Endothelial cell of umbilical vein (primary cell): Measurements from ENCODE around the gene ROCK2.
A peak's percentile ranks its signal among the peaks of the same experiment; 100 is the strongest.

ENCODE experiments used
- EZH2 ChIP-seq: IDR thresholded peaks from 2 replicates; pipeline ENCODE4 v1.6.1; 2012; ENCODE audit warnings: borderline replicate concordance, low read depth, mild to moderate bottlenecking, moderate library complexity, low read length, inconsistent platforms; ENCODE audit not compliant: severe bottlenecking
- FOS ChIP-seq: IDR thresholded peaks from 2 replicates; pipeline ENCODE4 v1.6.1; 2011; ENCODE audit warnings: mild to moderate bottlenecking, low read length, moderate library complexity, borderline replicate concordance; ENCODE audit not compliant: insufficient read depth
- JUN ChIP-seq: IDR thresholded peaks from 2 replicates; pipeline ENCODE4 v1.6.1; 2011; ENCODE audit warnings: borderline replicate concordance, low read depth; ENCODE audit not compliant: insufficient read length, insufficient read depth
- MYC ChIP-seq: IDR thresholded peaks from one replicate; pipeline ENCODE4 v1.6.1; 2011; ENCODE audit warnings: mild to moderate bottlenecking, low read depth, low read length
- POLR2A ChIP-seq: IDR thresholded peaks from 2 replicates; pipeline ENCODE4 v1.6.1; 2012; ENCODE audit warnings: low read depth, mild to moderate bottlenecking, control low read depth, low read length
- POLR2AphosphoS5 ChIP-seq: IDR thresholded peaks from 2 replicates; pipeline ENCODE4 v1.6.1; 2012; ENCODE audit warnings: low read depth, mild to moderate bottlenecking, control low read depth, low read length, moderate library complexity; ENCODE audit not compliant: insufficient read depth
- TF ChIP-seq, protein P1 (sequence below), 2 donors: IDR thresholded peaks; 1 replicate in 1 of 2; 2 replicates in 1 of 2; pipeline ENCODE4 v1.5.1; 2011; ENCODE audit warnings: low read length in 2 of 2, mild to moderate bottlenecking in 2 of 2, moderate library complexity in 2 of 2, control low read depth in 1 of 2, inconsistent platforms in 1 of 2, low read depth in 1 of 2; ENCODE audit not compliant: insufficient read depth in 1 of 2; ENCODE audit errors: extremely low read depth in 1 of 2
- TF ChIP-seq, protein P2 (sequence below): IDR thresholded peaks from 2 replicates; pipeline ENCODE4 v1.6.1; 2011; ENCODE audit not compliant: insufficient read depth, insufficient read length

DNA sequence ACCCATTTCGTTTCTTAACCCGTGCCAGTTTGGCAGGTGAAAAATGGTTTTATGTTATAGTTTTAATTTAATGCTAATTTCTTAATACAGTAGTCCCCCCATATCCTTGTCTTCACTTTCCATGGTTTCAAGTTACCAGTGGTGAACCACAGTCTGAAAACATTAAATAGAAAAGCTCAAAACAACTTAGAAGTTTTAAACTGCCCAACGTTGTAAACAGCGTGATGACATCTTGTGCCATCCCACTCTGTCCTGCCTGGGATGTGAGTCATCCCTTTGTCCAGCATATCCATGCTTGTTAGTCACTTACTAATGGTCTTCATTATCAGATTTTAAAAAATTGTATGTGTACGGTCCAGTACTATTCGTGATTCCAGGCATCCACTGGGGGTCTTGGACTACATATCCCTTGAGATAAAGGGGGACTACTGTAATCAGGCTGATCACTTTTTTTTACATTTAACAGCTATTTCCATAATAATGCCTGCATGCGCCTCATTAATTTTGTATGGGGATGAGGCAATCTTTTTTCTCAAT is 157.3 kb downstream of the ROCK2 start:
- TF ChIP-seq, protein P1, sequence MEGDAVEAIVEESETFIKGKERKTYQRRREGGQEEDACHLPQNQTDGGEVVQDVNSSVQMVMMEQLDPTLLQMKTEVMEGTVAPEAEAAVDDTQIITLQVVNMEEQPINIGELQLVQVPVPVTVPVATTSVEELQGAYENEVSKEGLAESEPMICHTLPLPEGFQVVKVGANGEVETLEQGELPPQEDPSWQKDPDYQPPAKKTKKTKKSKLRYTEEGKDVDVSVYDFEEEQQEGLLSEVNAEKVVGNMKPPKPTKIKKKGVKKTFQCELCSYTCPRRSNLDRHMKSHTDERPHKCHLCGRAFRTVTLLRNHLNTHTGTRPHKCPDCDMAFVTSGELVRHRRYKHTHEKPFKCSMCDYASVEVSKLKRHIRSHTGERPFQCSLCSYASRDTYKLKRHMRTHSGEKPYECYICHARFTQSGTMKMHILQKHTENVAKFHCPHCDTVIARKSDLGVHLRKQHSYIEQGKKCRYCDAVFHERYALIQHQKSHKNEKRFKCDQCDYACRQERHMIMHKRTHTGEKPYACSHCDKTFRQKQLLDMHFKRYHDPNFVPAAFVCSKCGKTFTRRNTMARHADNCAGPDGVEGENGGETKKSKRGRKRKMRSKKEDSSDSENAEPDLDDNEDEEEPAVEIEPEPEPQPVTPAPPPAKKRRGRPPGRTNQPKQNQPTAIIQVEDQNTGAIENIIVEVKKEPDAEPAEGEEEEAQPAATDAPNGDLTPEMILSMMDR (IDR thresholded peaks at IDR 0.05; ENCODE audit: extremely low read depth in 1 of 2, insufficient read depth in 1 of 2, low read depth in 1 of 2, low read length in 2 of 2) = no peak
- no peak for TF ChIP-seq MYC
- TF ChIP-seq POLR2AphosphoS5 = no peak
- TF ChIP-seq, protein P2, sequence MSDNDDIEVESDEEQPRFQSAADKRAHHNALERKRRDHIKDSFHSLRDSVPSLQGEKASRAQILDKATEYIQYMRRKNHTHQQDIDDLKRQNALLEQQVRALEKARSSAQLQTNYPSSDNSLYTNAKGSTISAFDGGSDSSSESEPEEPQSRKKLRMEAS = no peak
- TF ChIP-seq POLR2A = no peak
- TF ChIP-seq EZH2 = no peak
- peak; percentile 68 for TF ChIP-seq JUN
- TF ChIP-seq FOS = peak; percentile 61
